Measurements from ENCODE around the gene SIGMAR1. TPM values are rescaled to one million over a fixed set of nuclear protein-coding genes. Genes with fewer than 3 reads are reported as not detected.

SIGMAR1 gene
- total and polyA plus RNA-seq, 2 of the 8 experiments (the other 6 are each of a cell fraction or from before 2014, with no cell fraction given) = 84.2 to 134 TPM

- H2BK15ac ChIP-seq (ENCODE audit: low read length) = no peak overlapping the region
- no peak overlapping the region for H2AK5ac ChIP-seq (ENCODE audit: low read depth, low read length)
- peaks cover 11 to 12% of the 10 kb centered on the region in 2 experiments for H4K20me1 ChIP-seq (replicated peaks in 1 of 2; ENCODE audit: control insufficient read depth in 1 of 2, insufficient read depth in 2 of 2, low read length in 2 of 2)
- no peak overlapping the region for H3K27ac ChIP-seq (ENCODE audit: low read depth, low read length)
- no peak overlapping the region for H4K5ac ChIP-seq (ENCODE audit: insufficient read length, low read depth, low read length)
- peaks cover 4 to 30% (median 16%) of the 10 kb centered on the region in 4 experiments for H3K4me1 ChIP-seq (replicated peaks in 1 of 4; ENCODE audit: control insufficient read depth in 3 of 4, insufficient read depth in 4 of 4, low read length in 3 of 4)
- no peaks in the 10 kb centered on the region for H3K79me1 ChIP-seq (ENCODE audit: low read depth, low read length)
- peaks cover 15% of the 10 kb centered on the region for H3K23me2 ChIP-seq (ENCODE audit: low read depth, low read length)
- H3K9me3 ChIP-seq (ENCODE audit: insufficient read depth in 2 of 2, low read depth in 1 of 2, low read length in 1 of 2) = peaks cover 0 to 4% of the 10 kb centered on the region in 2 experiments; a peak in 1 of 4 replicates
- H3K9ac ChIP-seq (replicated peaks in 1 of 4; ENCODE audit: extremely low read depth in 1 of 4, low read depth in 3 of 4, low read length in 3 of 4) = no peak overlapping the region
- DNase-seq (ENCODE audit: low read depth in 1 of 2, low spot score in 2 of 2) (peak in 1 of 2 experiments; percentile 98), FAIRE-seq (no peak)
- H3K79me2 ChIP-seq (ENCODE audit: control insufficient read depth in 1 of 2, insufficient read depth in 2 of 2, low read length in 2 of 2) = no peaks in the 10 kb centered on the region
- H4K91ac ChIP-seq (replicated peaks; ENCODE audit: insufficient read length, low read length) = no peak overlapping the region
- H3K56ac ChIP-seq (replicated peaks; ENCODE audit: insufficient read length, low read depth, low read length) = no peak overlapping the region
- H3K4me2 ChIP-seq (ENCODE audit: insufficient read depth in 1 of 2, low read depth in 2 of 2, low read length in 2 of 2) = peak overlapping the region; percentile 76 to 85
- H3K36me3 ChIP-seq (ENCODE audit: control insufficient read depth in 2 of 4, insufficient read depth in 4 of 4, low read length in 3 of 4) = peaks cover 0 to 9% (median 0%) of the 10 kb centered on the region in 4 experiments; a peak in 1 of 8 replicates
- WGBS, 2 experiments (ENCODE audit: extremely low coverage in 1 of 2, insufficient coverage in 1 of 2, insufficient read length in 1 of 2, insufficient replicate concordance in 2 of 2, low coverage in 1 of 2, low lambda C conversion rate in 2 of 2, missing lambda C conversion rate in 1 of 2) = 4% methylated on average over 48 of the region's 60 CpGs; no CpG with 5 or more reads in 1 of the 2 experiments
- no peak overlapping the region for H2BK5ac ChIP-seq (ENCODE audit: low read depth, low read length)
- ChIA-PET POLR2A (ENCODE audit: partially characterized antibody) (interaction anchor here (0.7 to 2.7 kb wide), 12 partner anchors 13 to 465 kb away, joined by 3 to 36 read pairs (median 4); partner anchors contain the start of gene DCAF12), CTCF (ENCODE audit: partially characterized antibody) (interaction anchor here (0.7 to 11.5 kb wide), 52 partner anchors 9 to 300 kb away, joined by 3 to 214 read pairs (median 6); partner anchors contain the start of genes ARID3C, RPP25L and SIGMAR1)
- H4K8ac ChIP-seq (ENCODE audit: extremely low read depth, insufficient read depth, low read length) = peak overlapping the region; percentile 28; the same call in 1 of the 2 replicates
- no peak overlapping the region for H3K18ac ChIP-seq (ENCODE audit: extremely low read depth, low read length)
- H2AFZ ChIP-seq (ENCODE audit: low read length) = no peak overlapping the region
- H3K27me3 ChIP-seq (replicated peaks in 1 of 4; ENCODE audit: control insufficient read depth in 3 of 4, extremely low read depth in 1 of 4, insufficient read depth in 3 of 4, low read length in 3 of 4) = peaks cover 67 to 80% (median 75%) of the 10 kb centered on the region in 4 experiments
- H2BK12ac ChIP-seq (ENCODE audit: low read depth, low read length) = 0 out of 2 replicates have a peak overlapping the region, but pooled peaks have one; percentile 60
- H2BK20ac ChIP-seq (ENCODE audit: low read length) = no peak overlapping the region
- H3K4ac ChIP-seq (replicated peaks; ENCODE audit: insufficient read length, low read depth, low read length) = no peak overlapping the region
- no peak overlapping the region for H2BK120ac ChIP-seq (replicated peaks; ENCODE audit: low read depth, low read length)
- peak overlapping the region in 2 of 4 experiments; percentile 51 to 74; a peak in 4 of 8 replicates for H3K4me3 ChIP-seq (ENCODE audit: extremely low read depth in 1 of 4, insufficient read depth in 2 of 4, low read depth in 3 of 4, low read length in 4 of 4)
- no peak overlapping the region for H3K23ac ChIP-seq (ENCODE audit: insufficient read length)
- H3K14ac ChIP-seq (ENCODE audit: insufficient read length) = no peak overlapping the region
- TF ChIP-seq USF2 (IDR thresholded peaks at IDR 0.05; ENCODE audit: low read length) (no peak), SAP30 (IDR thresholded peaks at IDR 0.05; ENCODE audit: insufficient read depth, insufficient replicate concordance, low read length) (no peak), KDM1A (IDR thresholded peaks at IDR 0.05; ENCODE audit: borderline replicate concordance, low read length) (no peak; the same call in 1 of the 2 replicates), BCL11A (IDR thresholded peaks at IDR 0.05; ENCODE audit: low read depth in 2 of 2, low read length in 2 of 2) (no peak), TAF1 (IDR thresholded peaks at IDR 0.05; ENCODE audit: low read depth, low read length) (no peak), SP4 (IDR thresholded peaks at IDR 0.05; ENCODE audit: low read length) (no peak), TEAD4 (IDR thresholded peaks at IDR 0.05; ENCODE audit: low read depth, low read length) (0 out of 2 replicates have a peak, but pooled peaks have one; percentile 32), JUN (IDR thresholded peaks at IDR 0.05; ENCODE audit: low read depth, low read length) (no peak), SP2 (IDR thresholded peaks at IDR 0.05; ENCODE audit: low read length) (no peak), TBP (IDR thresholded peaks at IDR 0.05; ENCODE audit: low read depth, low read length) (no peak; the same call in 1 of the 2 replicates), BRCA1 (IDR thresholded peaks at IDR 0.05; ENCODE audit: low read depth, low read length) (no peak)
These were observed 46.2 kb downstream of the SIGMAR1 start for GRCh38 chr9:34591248-34591916.
